ENCODE results near the gene GDF10.

GDF10 gene

GRCh38 chr10:47253651-47254375 lies 46.2 kb upstream of the GDF10 start:
- no peaks in the 10 kb centered on the region for H3K9me3 ChIP-seq (replicated peaks; ENCODE audit: insufficient read depth, low read length)
- H3K36me3 ChIP-seq (replicated peaks; ENCODE audit: insufficient read depth, low read length) = no peaks in the 10 kb centered on the region
- no peak overlapping the region for H3K9ac ChIP-seq (ENCODE audit: low read length)
- peaks cover 8% of the 10 kb centered on the region; the same call in 1 of the 2 replicates for H3K4me1 ChIP-seq (ENCODE audit: low read length)
- no peaks in the 10 kb centered on the region for H3K27me3 ChIP-seq (replicated peaks; ENCODE audit: insufficient read depth, low read length)
- no peak overlapping the region for H2AFZ ChIP-seq (ENCODE audit: low read length)
- H3K4me3 ChIP-seq (ENCODE audit: low read length) = no peak overlapping the region
- H3K4me2 ChIP-seq (ENCODE audit: low read depth, low read length) = no peak overlapping the region
- no peaks in the 10 kb centered on the region for H3K79me2 ChIP-seq (ENCODE audit: low read length)
- no peaks in the 10 kb centered on the region for H3K9me2 ChIP-seq (replicated peaks; ENCODE audit: insufficient read depth, low read length)
- no peak for DNase-seq
- no peaks in the 10 kb centered on the region for H3F3A ChIP-seq (ENCODE audit: insufficient read depth, low read length)
- TF ChIP-seq EZH2phosphoT487 (IDR thresholded peaks at IDR 0.05; ENCODE audit: low read length) (no peak), EZH2 (optimal IDR thresholded peaks at IDR 0.05; ENCODE audit: low read depth, low read length) (no peak), CTCF (IDR thresholded peaks at IDR 0.05; ENCODE audit: low read length) (no peak)
- no peak overlapping the region for H3K27ac ChIP-seq (ENCODE audit: low read length)
- H4K20me1 ChIP-seq (ENCODE audit: insufficient read depth, low read length) = no peaks in the 10 kb centered on the region

- no peak for TF ChIP-seq EZH2 (optimal IDR thresholded peaks at IDR 0.05; ENCODE audit: low read depth, low read length)
- TF ChIP-seq EZH2phosphoT487 (IDR thresholded peaks at IDR 0.05; ENCODE audit: low read length) = no peak
- TF ChIP-seq CTCF (IDR thresholded peaks at IDR 0.05; ENCODE audit: low read length) = no peak
- H3K4me2 ChIP-seq (ENCODE audit: low read depth, low read length) = no peak overlapping the region
- no peaks in the 10 kb centered on the region for H4K20me1 ChIP-seq (ENCODE audit: insufficient read depth, low read length)
- H3F3A ChIP-seq (ENCODE audit: insufficient read depth, low read length) = no peaks in the 10 kb centered on the region
- H3K27me3 ChIP-seq (replicated peaks; ENCODE audit: insufficient read depth, low read length) = no peaks in the 10 kb centered on the region
- H3K9ac ChIP-seq (ENCODE audit: low read length) = no peak overlapping the region
- no peak overlapping the region for H2AFZ ChIP-seq (ENCODE audit: low read length)
- no peaks in the 10 kb centered on the region for H3K36me3 ChIP-seq (replicated peaks; ENCODE audit: insufficient read depth, low read length)
- no peaks in the 10 kb centered on the region for H3K9me3 ChIP-seq (replicated peaks; ENCODE audit: insufficient read depth, low read length)
- H3K4me3 ChIP-seq (ENCODE audit: low read length) = no peak overlapping the region
- no peaks in the 10 kb centered on the region for H3K79me2 ChIP-seq (ENCODE audit: low read length)
- no peak for DNase-seq
- H3K27ac ChIP-seq (ENCODE audit: low read length) = no peak overlapping the region
- no peaks in the 10 kb centered on the region for H3K9me2 ChIP-seq (replicated peaks; ENCODE audit: insufficient read depth, low read length)
- peaks cover 8% of the 10 kb centered on the region; the same call in 1 of the 2 replicates for H3K4me1 ChIP-seq (ENCODE audit: low read length)
Measured at GRCh38 chr10:47254611-47255010, 45.4 kb upstream of the GDF10 start.

GRCh38 chr10:47255033-47255813 lies 44.8 kb upstream of the GDF10 start:
- Histone ChIP-seq H3K79me2 (ENCODE audit: low read length) (no peaks in the 10 kb centered on the region), H3K9me3 (replicated peaks; ENCODE audit: insufficient read depth, low read length) (no peaks in the 10 kb centered on the region), H3K4me3 (ENCODE audit: low read length) (no peak overlapping the region), H3F3A (ENCODE audit: insufficient read depth, low read length) (no peaks in the 10 kb centered on the region), H4K20me1 (ENCODE audit: insufficient read depth, low read length) (no peaks in the 10 kb centered on the region), H2AFZ (ENCODE audit: low read length) (no peak overlapping the region), H3K36me3 (replicated peaks; ENCODE audit: insufficient read depth, low read length) (no peaks in the 10 kb centered on the region), H3K4me2 (ENCODE audit: low read depth, low read length) (no peak overlapping the region), H3K9me2 (replicated peaks; ENCODE audit: insufficient read depth, low read length) (no peaks in the 10 kb centered on the region), H3K27me3 (replicated peaks; ENCODE audit: insufficient read depth, low read length) (no peaks in the 10 kb centered on the region), H3K27ac (ENCODE audit: low read length) (no peak overlapping the region), H3K4me1 (ENCODE audit: low read length) (peaks cover 8% of the 10 kb centered on the region; the same call in 1 of the 2 replicates), H3K9ac (ENCODE audit: low read length) (no peak overlapping the region)
- DNase-seq = no peak
- no peak for TF ChIP-seq EZH2 (optimal IDR thresholded peaks at IDR 0.05; ENCODE audit: low read depth, low read length)
- TF ChIP-seq EZH2phosphoT487 (IDR thresholded peaks at IDR 0.05; ENCODE audit: low read length) = no peak
- TF ChIP-seq CTCF (IDR thresholded peaks at IDR 0.05; ENCODE audit: low read length) = no peak
